DMS79 (cell line): ENCODE results near the gene NHLRC4.

Experiments used
- DNase-seq: peaks from one replicate; lab custom pipeline; 2025; lab: John Stamatoyannopoulos, UW

NHLRC4 gene

GRCh38 chr16:566475-567372 is at the start of gene NHLRC4:
NHLRC4 (plus strand) TSS chr16:567005; CDS start chr16:568048, 1,043 bp downstream.
- DNase-seq = no peak

- no peak for DNase-seq
These were observed 47.9 kb upstream of the NHLRC4 start for GRCh38 chr16:518858-519257.

GRCh38 chr16:519425-519824 is 47.4 kb upstream of the NHLRC4 start:
- DNase-seq = no peak

GRCh38 chr16:519841-520687 is 46.7 kb upstream of the NHLRC4 start:
- DNase-seq = no peak

- no peak for DNase-seq
These were observed 46.0 kb upstream of the NHLRC4 start for GRCh38 chr16:520847-521246.

GRCh38 chr16:521381-522210 is 45.2 kb upstream of the NHLRC4 start:
- DNase-seq = no peak

- no peak for DNase-seq
These were observed 44.3 kb upstream of the NHLRC4 start for GRCh38 chr16:522320-523096.

- DNase-seq = no peak
These were observed 43.6 kb upstream of the NHLRC4 start for GRCh38 chr16:523097-523741.

GRCh38 chr16:524274-525040 is 42.3 kb upstream of the NHLRC4 start:
- DNase-seq = no peak

GRCh38 chr16:525123-525519 is 41.7 kb upstream of the NHLRC4 start:
- no peak for DNase-seq

GRCh38 chr16:525520-526180 is 41.2 kb upstream of the NHLRC4 start:
- peak; percentile 6 for DNase-seq

GRCh38 chr16:526181-527014 is 40.4 kb upstream of the NHLRC4 start:
- peak; percentile 53 for DNase-seq

GRCh38 chr16:527015-527903 is 39.5 kb upstream of the NHLRC4 start, which contains the start of gene CAPN15:
CAPN15 (plus strand) TSS chr16:527712; CDS start chr16:546839, 19,127 bp downstream.
- DNase-seq = peak; percentile 82

- DNase-seq = no peak
These were observed 38.4 kb upstream of the NHLRC4 start for GRCh38 chr16:528111-529011.

GRCh38 chr16:529012-529575 is 37.7 kb upstream of the NHLRC4 start:
- no peak for DNase-seq
